WTC11 (cell line): Measurements from ENCODE around the gene GPR158. TPM values are rescaled to one million over a fixed set of nuclear protein-coding genes. Genes with fewer than 3 reads are reported as not detected.

Source experiments
- ATAC-seq: fragments of 200-7000 bp; cut with Tn5 transposase; 2 replicates; pipeline ENCODE4 v1.10.0; 2021; ENCODE audit warnings: mild to moderate bottlenecking, moderate library complexity
- CTCF ChIA-PET: fragments of 300-600 bp; sonication (Branson Sonifier 250); formaldehyde crosslinking; loops from one replicate; lab custom pipeline; 2021; ENCODE audit warnings: antibody characterized with exemption; lab: Charles Lee
- POLR2A ChIA-PET: fragments of 350-600 bp; sonication (Branson Sonifier 250); formaldehyde crosslinking; loops from one replicate; lab custom pipeline; 2021; ENCODE audit warnings: antibody characterized with exemption; lab: Charles Lee
- DNase-seq: peaks from one replicate; pipeline ENCODE4 v3.0.0; 2021; ENCODE audit warnings: low spot score
- H3K27ac Mint-ChIP-seq: 2 replicates; pipeline ENCODE4 v1.8.0; 2021; ENCODE audit warnings: mixed read lengths
- H3K27me3 Mint-ChIP-seq: 2 replicates; pipeline ENCODE4 v1.8.0; 2021; ENCODE audit warnings: low read depth, mild to moderate bottlenecking, moderate library complexity, mixed read lengths
- H3K36me3 Mint-ChIP-seq: 2 replicates; pipeline ENCODE4 v1.8.0; 2021; ENCODE audit warnings: mixed read lengths
- H3K4me1 Mint-ChIP-seq: 2 replicates; pipeline ENCODE4 v1.8.0; 2022; ENCODE audit warnings: mixed read lengths
- H3K4me3 Mint-ChIP-seq: 2 replicates; pipeline ENCODE4 v1.8.0; 2021; ENCODE audit warnings: mild to moderate bottlenecking, moderate library complexity, mixed read lengths
- H3K9me3 Mint-ChIP-seq: 2 replicates; pipeline ENCODE4 v1.8.0; 2021; ENCODE audit warnings: mixed read lengths
- AFF4 ChIP-seq: sonication (generic); formaldehyde crosslinking; IDR thresholded peaks from 2 replicates; pipeline ENCODE4 v1.8.1; 2023; ENCODE audit warnings: mild to moderate bottlenecking, missing genetic modification reagents, borderline replicate concordance
- ARID4B ChIP-seq: sonication (generic); formaldehyde crosslinking; IDR thresholded peaks from 2 replicates; pipeline ENCODE4 v1.8.0; 2023; ENCODE audit warnings: missing genetic modification reagents, mild to moderate bottlenecking, borderline replicate concordance
- CBFB ChIP-seq: sonication (generic); formaldehyde crosslinking; IDR thresholded peaks from 2 replicates; pipeline ENCODE4 v1.8.1; 2022; ENCODE audit warnings: mild to moderate bottlenecking, low read depth, missing genetic modification reagents
- EMX1 ChIP-seq: fragments of 250-450 bp; sonication (Bioruptor Pico); IDR thresholded peaks from 2 replicates; pipeline ENCODE4 v1.8.0; 2021; ENCODE audit warnings: mild to moderate bottlenecking
- FOXK1 ChIP-seq: sonication (generic); formaldehyde crosslinking; IDR thresholded peaks from 2 replicates; pipeline ENCODE4 v1.8.0; 2022; ENCODE audit warnings: mild to moderate bottlenecking, moderate library complexity, missing genetic modification reagents
- FOXP1 ChIP-seq: sonication (generic); formaldehyde crosslinking; IDR thresholded peaks from 2 replicates; pipeline ENCODE4 v1.8.0; 2022; ENCODE audit warnings: missing genetic modification reagents, mild to moderate bottlenecking, moderate library complexity, borderline replicate concordance
- GTF2I ChIP-seq: fragments of 250-450 bp; sonication (Bioruptor Pico); conservative IDR thresholded peaks from 2 replicates; pipeline ENCODE4 v1.4.0; 2021; ENCODE audit warnings: mild to moderate bottlenecking
- HMGXB4 ChIP-seq: sonication (generic); formaldehyde crosslinking; IDR thresholded peaks from 2 replicates; pipeline ENCODE4 v1.8.1; 2023; ENCODE audit warnings: mild to moderate bottlenecking, moderate library complexity, missing genetic modification reagents
- IRF2 ChIP-seq: sonication (generic); formaldehyde crosslinking; IDR thresholded peaks from 2 replicates; pipeline ENCODE4 v1.8.0; 2022; ENCODE audit warnings: low read depth, missing genetic modification reagents, borderline replicate concordance
- MXD4 ChIP-seq: fragments of 250-450 bp; sonication (Bioruptor Pico); IDR thresholded peaks from 2 replicates; pipeline ENCODE4 v1.8.0; 2021; ENCODE audit warnings: mild to moderate bottlenecking, moderate library complexity, borderline replicate concordance
- OVOL2 ChIP-seq: fragments of 250-450 bp; sonication (Bioruptor Pico); IDR thresholded peaks from 2 replicates; pipeline ENCODE4 v1.9.0; 2021; ENCODE audit warnings: mild to moderate bottlenecking, borderline replicate concordance
- PREB ChIP-seq: sonication (generic); formaldehyde crosslinking; IDR thresholded peaks from 2 replicates; pipeline ENCODE4 v1.8.1; 2022; ENCODE audit warnings: mild to moderate bottlenecking, missing genetic modification reagents, moderate library complexity, borderline replicate concordance
- RORB ChIP-seq: fragments of 250-450 bp; sonication (Bioruptor Pico); IDR thresholded peaks from 2 replicates; pipeline ENCODE4 v1.9.0; 2021; ENCODE audit warnings: mild to moderate bottlenecking
- SMAD4 ChIP-seq: sonication (generic); formaldehyde crosslinking; IDR thresholded peaks from 2 replicates; pipeline ENCODE4 v1.8.0; 2022; ENCODE audit warnings: mild to moderate bottlenecking, missing genetic modification reagents
- TEAD1 ChIP-seq: sonication (generic); formaldehyde crosslinking; IDR thresholded peaks from 2 replicates; pipeline ENCODE4 v1.8.0; 2022; ENCODE audit warnings: mild to moderate bottlenecking, missing genetic modification reagents
- ZBTB43 ChIP-seq: sonication (generic); formaldehyde crosslinking; IDR thresholded peaks from 2 replicates; pipeline ENCODE4 v1.8.1; 2023; ENCODE audit warnings: mild to moderate bottlenecking, missing genetic modification reagents
- ZNF317 ChIP-seq: sonication (generic); formaldehyde crosslinking; IDR thresholded peaks from 2 replicates; pipeline ENCODE4 v1.8.1; 2023; ENCODE audit warnings: low read depth, mild to moderate bottlenecking, moderate library complexity, missing genetic modification reagents, borderline replicate concordance
- ZNF416 ChIP-seq: fragments of 250-450 bp; sonication (Bioruptor Pico); IDR thresholded peaks from 2 replicates; pipeline ENCODE4 v1.9.0; 2021; ENCODE audit warnings: mild to moderate bottlenecking, inconsistent platforms
- total RNA-seq: library from RNA; stranded (reverse); gene quantifications from 3 replicates; pipeline ENCODE4 v1.2.3, GENCODE V29; 2021

Gene GPR158
- total RNA-seq, 1 experiment from 2014 or later: 0.63 TPM

GRCh38 chr10:25170627-25171026 lies 4.2 kb upstream of the GPR158 start:
- peaks cover 14% of the 10 kb centered on the region for H3K4me1 Mint-ChIP-seq
- H3K4me3 Mint-ChIP-seq: no peak overlapping the region
- H3K9me3 Mint-ChIP-seq: no peaks in the 10 kb centered on the region
- no peak for DNase-seq
- no peak overlapping the region for H3K27ac Mint-ChIP-seq
- CTCF ChIA-PET: no interaction called here
- TF ChIP-seq CBFB (CRISPR knock-in tag) (no peak), ZBTB43 (CRISPR knock-in tag) (no peak), ZNF317 (CRISPR knock-in tag) (no peak), EMX1 (CRISPR knock-in tag) (no peak), HMGXB4 (CRISPR knock-in tag) (no peak), PREB (CRISPR knock-in tag) (no peak), RORB (CRISPR knock-in tag) (no peak), MXD4 (CRISPR knock-in tag) (no peak), AFF4 (CRISPR knock-in tag) (no peak), OVOL2 (no peak), GTF2I (CRISPR knock-in tag) (no peak), IRF2 (CRISPR knock-in tag) (no peak), SMAD4 (CRISPR knock-in tag) (no peak)
- no peaks in the 10 kb centered on the region for H3K36me3 Mint-ChIP-seq
- H3K27me3 Mint-ChIP-seq: peaks cover 31% of the 10 kb centered on the region
- POLR2A ChIA-PET: no interaction called here
- ATAC-seq: no peak

- Mint-ChIP-seq H3K27ac (no peak overlapping the region), H3K4me1 (peaks cover 11% of the 10 kb centered on the region), H3K4me3 (peak overlapping the region; percentile 84), H3K9me3 (no peaks in the 10 kb centered on the region), H3K27me3 (peaks cover 60% of the 10 kb centered on the region), H3K36me3 (no peaks in the 10 kb centered on the region)
- POLR2A ChIA-PET: interaction anchor here (0.5 kb wide), 1 partner anchor 223 kb away, joined by 3 read pairs; no protein-coding TSS in a partner anchor
- peak; percentile 14 for ATAC-seq
- peak; percentile 46 for DNase-seq
- CTCF ChIA-PET: interaction anchor here (2.6 to 3.1 kb wide), 2 partner anchors 51 to 62 kb away, joined by 12 to 17 read pairs; no protein-coding TSS in a partner anchor
- TF ChIP-seq ZNF416 (CRISPR knock-in tag) (no peak), FOXK1 (CRISPR knock-in tag) (0 out of 2 replicates have a peak, but pooled peaks have one; percentile 37), SMAD4 (CRISPR knock-in tag) (no peak), ARID4B (CRISPR knock-in tag) (0 out of 2 replicates have a peak, but pooled peaks have one; percentile 35), PREB (CRISPR knock-in tag) (no peak), FOXP1 (peak; percentile 40; the same call in 1 of the 2 replicates), TEAD1 (CRISPR knock-in tag) (0 out of 2 replicates have a peak, but pooled peaks have one; percentile 20)
These were observed 973 bp downstream of the GPR158 start for GRCh38 chr10:25175527-25176420.
